Measurements from ENCODE around the gene KIRREL3.

The KIRREL3 gene

DNA sequence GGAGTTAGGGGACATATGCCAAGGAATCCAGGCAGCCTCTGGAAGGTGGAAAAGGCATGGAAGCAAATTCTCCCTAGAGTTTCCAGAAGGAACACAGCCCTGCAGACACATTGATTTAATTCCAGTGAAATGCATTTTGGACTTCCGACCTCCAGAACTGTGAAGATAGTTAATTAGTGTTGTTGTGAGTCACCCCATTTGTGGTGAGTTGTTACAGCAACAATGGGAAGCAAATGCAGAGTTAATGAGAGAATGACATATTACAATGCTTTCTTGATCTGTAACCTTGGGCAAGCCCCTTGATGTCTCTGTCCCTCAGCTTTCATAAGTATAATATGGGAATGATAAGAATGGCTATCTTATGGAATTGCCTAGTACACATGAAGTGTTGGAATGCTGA, 178.7 kb downstream of the KIRREL3 start:
- Histone ChIP-seq H3K4me1 (ENCODE audit: control insufficient read depth in 2 of 2, insufficient read depth in 1 of 2, low read depth in 1 of 2, low read length in 2 of 2) (no peaks in the 10 kb centered on the region), H3K27ac (replicated peaks; ENCODE audit: low read length) (no peak overlapping the region), H4K8ac (ENCODE audit: low read depth, low read length) (no peak overlapping the region), H2AFZ (ENCODE audit: low read length) (no peak overlapping the region), H3K4ac (ENCODE audit: low read length) (no peak overlapping the region), H3K14ac (ENCODE audit: low read length) (no peak overlapping the region), H4K91ac (ENCODE audit: low read depth, low read length, poor library complexity) (no peak overlapping the region), H2AK5ac (ENCODE audit: low read depth, low read length) (no peak overlapping the region), H3K9me3 (replicated peaks in 1 of 2; ENCODE audit: control insufficient read depth in 2 of 2, insufficient read depth in 1 of 2, low read depth in 1 of 2, low read length in 2 of 2) (no peaks in the 10 kb centered on the region), H3K4me3 (ENCODE audit: low read length in 2 of 2) (no peak overlapping the region), H3K4me2 (ENCODE audit: insufficient read depth, low read length, poor library complexity, severe bottlenecking) (no peak overlapping the region), H2BK120ac (ENCODE audit: low read depth, low read length) (no peak overlapping the region), H2BK12ac (ENCODE audit: low read length) (no peak overlapping the region), H3K23ac (ENCODE audit: low read depth, low read length, poor library complexity) (no peak overlapping the region), H2BK5ac (ENCODE audit: low read length) (no peak overlapping the region), H3K79me1 (ENCODE audit: low read depth, low read length) (no peaks in the 10 kb centered on the region), H3K9ac (ENCODE audit: low read depth, low read length, poor library complexity) (no peak overlapping the region), H2BK15ac (ENCODE audit: low read length) (no peak overlapping the region), H3K27me3 (ENCODE audit: control insufficient read depth in 3 of 3, insufficient read depth in 3 of 3, low read depth in 1 of 3, low read length in 3 of 3) (no peaks in the 10 kb centered on the region), H3K18ac (ENCODE audit: low read length) (no peak overlapping the region), H3K36me3 (replicated peaks in 1 of 2; ENCODE audit: control insufficient read depth in 2 of 2, insufficient read depth in 2 of 2, low read length in 2 of 2) (no peaks in the 10 kb centered on the region)
- DNase-seq (ENCODE audit: low spot score): no peak
- WGBS, 2 donors (ENCODE audit: extremely low coverage in 2 of 2, insufficient read length in 2 of 2, insufficient replicate concordance in 1 of 2): no CpG with 5 or more reads among the region's 1 CpG

DNA sequence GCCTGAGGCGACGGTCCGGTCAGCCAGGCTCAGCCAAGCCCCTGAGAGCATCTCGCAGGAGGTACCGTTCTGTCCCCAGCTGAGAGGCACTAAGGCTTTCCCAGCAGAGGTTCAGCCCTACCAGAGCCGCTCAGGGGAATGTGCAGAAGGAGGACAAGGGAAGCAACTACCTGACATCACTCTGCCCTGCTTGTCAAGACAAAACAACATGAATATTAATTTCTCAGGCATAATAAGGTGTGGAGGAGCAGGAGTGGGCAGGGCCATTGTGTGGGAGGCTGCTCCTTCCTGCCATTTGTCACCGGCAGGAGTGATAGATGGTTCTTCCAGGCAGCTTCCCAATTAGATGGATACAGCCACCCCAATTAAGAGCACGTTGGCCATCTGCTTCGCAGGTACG, 181.4 kb downstream of the KIRREL3 start:
- Histone ChIP-seq H3K79me1 (ENCODE audit: low read depth, low read length) (no peaks in the 10 kb centered on the region), H3K4me3 (ENCODE audit: low read length in 2 of 2) (no peak overlapping the region), H3K4me1 (ENCODE audit: control insufficient read depth in 2 of 2, insufficient read depth in 1 of 2, low read depth in 1 of 2, low read length in 2 of 2) (peaks cover 0 to 2% of the 10 kb centered on the region in 2 donors), H2BK15ac (ENCODE audit: low read length) (no peak overlapping the region), H3K9ac (ENCODE audit: low read depth, low read length, poor library complexity) (no peak overlapping the region), H3K14ac (ENCODE audit: low read length) (peak overlapping the region; percentile 91), H2AK5ac (ENCODE audit: low read depth, low read length) (peak overlapping the region; percentile 42), H3K23ac (ENCODE audit: low read depth, low read length, poor library complexity) (no peak overlapping the region), H4K91ac (ENCODE audit: low read depth, low read length, poor library complexity) (no peak overlapping the region), H3K4ac (ENCODE audit: low read length) (no peak overlapping the region), H3K36me3 (replicated peaks in 1 of 2; ENCODE audit: control insufficient read depth in 2 of 2, insufficient read depth in 2 of 2, low read length in 2 of 2) (no peaks in the 10 kb centered on the region), H3K27ac (replicated peaks; ENCODE audit: low read length) (no peak overlapping the region), H3K27me3 (ENCODE audit: control insufficient read depth in 3 of 3, insufficient read depth in 3 of 3, low read depth in 1 of 3, low read length in 3 of 3) (no peaks in the 10 kb centered on the region), H2AFZ (ENCODE audit: low read length) (no peak overlapping the region), H3K18ac (ENCODE audit: low read length) (no peak overlapping the region), H2BK5ac (ENCODE audit: low read length) (no peak overlapping the region), H2BK12ac (ENCODE audit: low read length) (no peak overlapping the region), H3K4me2 (ENCODE audit: insufficient read depth, low read length, poor library complexity, severe bottlenecking) (no peak overlapping the region), H4K8ac (ENCODE audit: low read depth, low read length) (no peak overlapping the region), H2BK120ac (ENCODE audit: low read depth, low read length) (no peak overlapping the region), H3K9me3 (replicated peaks in 1 of 2; ENCODE audit: control insufficient read depth in 2 of 2, insufficient read depth in 1 of 2, low read depth in 1 of 2, low read length in 2 of 2) (no peaks in the 10 kb centered on the region)
- DNase-seq (ENCODE audit: low spot score): no peak
- WGBS, 2 donors (ENCODE audit: extremely low coverage in 2 of 2, insufficient read length in 2 of 2, insufficient replicate concordance in 1 of 2): no CpG with 5 or more reads among the region's 10 CpGs

DNA sequence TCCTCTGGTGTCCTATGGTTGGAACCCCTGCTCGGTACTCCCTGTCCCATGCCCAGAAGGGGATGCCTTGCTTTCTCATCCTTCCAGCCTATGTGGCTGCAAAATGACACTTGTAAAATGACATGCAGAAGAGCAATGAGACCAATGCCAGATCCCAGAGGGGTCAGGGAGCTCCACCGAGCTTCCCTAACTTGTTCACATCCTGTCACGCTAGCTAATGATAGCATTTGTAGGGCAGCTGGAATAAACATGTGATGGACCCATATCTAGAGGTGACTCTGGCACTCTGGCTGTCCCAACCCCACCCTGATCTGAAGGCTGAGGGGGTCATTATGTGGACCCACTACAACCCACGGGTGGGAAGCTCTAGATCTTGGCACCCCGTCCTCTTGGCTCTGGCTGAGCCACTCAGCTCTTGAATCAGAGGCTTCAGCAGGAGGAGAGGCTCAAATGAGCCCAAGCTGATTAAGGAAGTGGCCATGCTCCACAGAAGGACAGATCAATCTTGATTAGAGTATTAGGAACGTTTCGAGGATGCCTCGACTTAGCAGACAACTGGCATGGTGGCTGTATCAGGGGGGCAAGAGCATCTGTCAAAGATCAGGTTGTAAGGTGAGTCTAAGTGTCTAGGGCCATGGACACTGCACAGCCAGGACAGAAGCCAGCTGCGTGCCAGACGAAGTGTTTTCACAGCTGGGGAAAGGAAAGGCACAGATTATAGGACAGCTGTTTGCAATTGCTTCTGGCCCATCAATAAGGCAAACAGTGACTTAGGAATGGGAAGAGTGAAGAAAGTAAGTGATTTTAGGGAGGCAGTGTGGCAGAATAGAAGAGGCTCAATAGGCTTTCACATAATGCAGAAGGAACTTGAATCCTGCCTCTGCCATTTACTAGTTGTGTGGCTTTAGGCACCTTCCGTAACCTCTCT, 182.8 kb downstream of the KIRREL3 start:
- Histone ChIP-seq H3K4ac (ENCODE audit: low read length) (no peak overlapping the region), H3K9me3 (replicated peaks in 1 of 2; ENCODE audit: control insufficient read depth in 2 of 2, insufficient read depth in 1 of 2, low read depth in 1 of 2, low read length in 2 of 2) (no peaks in the 10 kb centered on the region), H4K91ac (ENCODE audit: low read depth, low read length, poor library complexity) (no peak overlapping the region), H3K79me1 (ENCODE audit: low read depth, low read length) (no peaks in the 10 kb centered on the region), H3K23ac (ENCODE audit: low read depth, low read length, poor library complexity) (no peak overlapping the region), H2BK15ac (ENCODE audit: low read length) (no peak overlapping the region), H3K36me3 (replicated peaks in 1 of 2; ENCODE audit: control insufficient read depth in 2 of 2, insufficient read depth in 2 of 2, low read length in 2 of 2) (no peaks in the 10 kb centered on the region), H3K14ac (ENCODE audit: low read length) (no peak overlapping the region), H3K4me2 (ENCODE audit: insufficient read depth, low read length, poor library complexity, severe bottlenecking) (no peak overlapping the region), H3K9ac (ENCODE audit: low read depth, low read length, poor library complexity) (no peak overlapping the region), H2AK5ac (ENCODE audit: low read depth, low read length) (no peak overlapping the region), H3K27me3 (ENCODE audit: control insufficient read depth in 3 of 3, insufficient read depth in 3 of 3, low read depth in 1 of 3, low read length in 3 of 3) (no peaks in the 10 kb centered on the region), H4K8ac (ENCODE audit: low read depth, low read length) (no peak overlapping the region), H2BK120ac (ENCODE audit: low read depth, low read length) (no peak overlapping the region), H2AFZ (ENCODE audit: low read length) (no peak overlapping the region), H2BK5ac (ENCODE audit: low read length) (no peak overlapping the region), H2BK12ac (ENCODE audit: low read length) (no peak overlapping the region), H3K27ac (replicated peaks; ENCODE audit: low read length) (no peak overlapping the region), H3K18ac (ENCODE audit: low read length) (peak overlapping the region; percentile 30), H3K4me1 (ENCODE audit: control insufficient read depth in 2 of 2, insufficient read depth in 1 of 2, low read depth in 1 of 2, low read length in 2 of 2) (peaks cover 0 to 2% of the 10 kb centered on the region in 2 donors), H3K4me3 (ENCODE audit: low read length in 2 of 2) (no peak overlapping the region)
- no CpG with 5 or more reads among the region's 11 CpGs for WGBS, 2 donors (ENCODE audit: extremely low coverage in 2 of 2, insufficient read length in 2 of 2, insufficient replicate concordance in 1 of 2)
- DNase-seq (ENCODE audit: low spot score): no peak

DNA sequence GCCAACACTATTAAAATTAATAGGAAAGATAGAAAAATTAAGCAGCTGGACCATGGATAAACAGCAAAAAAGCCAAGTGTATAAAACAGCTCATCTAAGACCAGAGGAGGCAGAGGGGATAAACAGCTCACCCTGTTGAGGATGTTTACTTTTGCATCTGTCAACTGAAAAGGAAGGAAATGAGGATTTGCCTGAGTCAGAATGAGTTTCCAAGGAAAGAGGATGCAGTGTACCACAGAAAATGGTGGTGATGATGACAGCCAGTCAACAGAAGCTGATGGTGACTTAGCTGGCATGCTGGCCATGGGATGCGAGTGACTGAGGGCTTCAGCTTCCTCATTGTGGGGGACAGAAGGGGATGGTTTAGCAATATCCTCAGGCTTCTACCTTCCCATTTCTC, 183.5 kb downstream of the KIRREL3 start:
- H2AFZ ChIP-seq (ENCODE audit: low read length): no peak overlapping the region
- no peak overlapping the region for H2BK15ac ChIP-seq (ENCODE audit: low read length)
- no peak overlapping the region for H3K4me2 ChIP-seq (ENCODE audit: insufficient read depth, low read length, poor library complexity, severe bottlenecking)
- H2AK5ac ChIP-seq (ENCODE audit: low read depth, low read length): no peak overlapping the region
- H4K91ac ChIP-seq (ENCODE audit: low read depth, low read length, poor library complexity): no peak overlapping the region
- no peaks in the 10 kb centered on the region for H3K27me3 ChIP-seq (ENCODE audit: control insufficient read depth in 3 of 3, insufficient read depth in 3 of 3, low read depth in 1 of 3, low read length in 3 of 3)
- H3K79me1 ChIP-seq (ENCODE audit: low read depth, low read length): no peaks in the 10 kb centered on the region
- H3K27ac ChIP-seq (replicated peaks; ENCODE audit: low read length): no peak overlapping the region
- no CpG with 5 or more reads among the region's 1 CpG for WGBS, 2 donors (ENCODE audit: extremely low coverage in 2 of 2, insufficient read length in 2 of 2, insufficient replicate concordance in 1 of 2)
- H3K23ac ChIP-seq (ENCODE audit: low read depth, low read length, poor library complexity): no peak overlapping the region
- H4K8ac ChIP-seq (ENCODE audit: low read depth, low read length): no peak overlapping the region
- DNase-seq (ENCODE audit: low spot score): no peak
- H2BK12ac ChIP-seq (ENCODE audit: low read length): no peak overlapping the region
- H3K9me3 ChIP-seq (replicated peaks in 1 of 2; ENCODE audit: control insufficient read depth in 2 of 2, insufficient read depth in 1 of 2, low read depth in 1 of 2, low read length in 2 of 2): no peaks in the 10 kb centered on the region
- no peak overlapping the region for H3K18ac ChIP-seq (ENCODE audit: low read length)
- no peaks in the 10 kb centered on the region for H3K36me3 ChIP-seq (replicated peaks in 1 of 2; ENCODE audit: control insufficient read depth in 2 of 2, insufficient read depth in 2 of 2, low read length in 2 of 2)
- no peak overlapping the region for H3K4me3 ChIP-seq (ENCODE audit: low read length in 2 of 2)
- H3K14ac ChIP-seq (ENCODE audit: low read length): no peak overlapping the region
- H3K4ac ChIP-seq (ENCODE audit: low read length): no peak overlapping the region
- H3K9ac ChIP-seq (ENCODE audit: low read depth, low read length, poor library complexity): no peak overlapping the region
- H2BK5ac ChIP-seq (ENCODE audit: low read length): no peak overlapping the region
- peaks cover 0 to 2% of the 10 kb centered on the region in 2 donors for H3K4me1 ChIP-seq (ENCODE audit: control insufficient read depth in 2 of 2, insufficient read depth in 1 of 2, low read depth in 1 of 2, low read length in 2 of 2)
- H2BK120ac ChIP-seq (ENCODE audit: low read depth, low read length): no peak overlapping the region

All from neuronal stem cell (in vitro differentiated cells).